K562 (cell line): ENCODE measurements around the gene COMP. TPM values are rescaled to one million over a fixed set of nuclear protein-coding genes. Genes with fewer than 3 reads are reported as not detected.
A peak's percentile ranks its signal among the peaks of the same experiment; 100 is the strongest.

Experiments used
- ATAC-seq: fragments of 200-7000 bp; cut with Tn5 transposase; 3 replicates; pipeline ENCODE4 v1.9.1; 2020; ENCODE audit warnings: moderate library complexity
- BruUV-seq: library from RNA; stranded (reverse); fragments of 400-500 nt; replicated peaks from 2 replicates; lab custom pipeline; 2021; lab: Mats Ljungman, UMichigan
- CTCF ChIA-PET: fragments of 300-600 bp; formaldehyde crosslinking; extraction: SDS; loops from one replicate; lab custom pipeline; 2021; ENCODE audit warnings: low intra/inter-chr PET ratio; lab: Yijun Ruan, JAX
- POLR2A ChIA-PET: fragments of 300-600, 350-650 bp; sonication (Branson Sonifier 250); formaldehyde crosslinking; extraction: SDS; loops from one replicate; lab custom pipeline; 2021; ENCODE audit warnings: antibody characterized with exemption, inconsistent platforms; lab: Yijun Ruan, JAX
- DNase-seq, 4 experiments: peaks; one replicate each; pipeline versions ENCODE4 v3.0.0 to v3.0.0-alpha.2; 2011 to 2018; ENCODE audit warnings: low spot score in 3 of 4, mixed read lengths in 3 of 4; ENCODE audit errors: extremely low read depth in 1 of 4
- FAIRE-seq: peaks from 2 replicates; lab custom pipeline; 2011; peaks lifted over from hg19 to GRCh38; lab: Jason Lieb, UNC
- H2AFZ ChIP-seq: 2 replicates; pipeline ENCODE4 v1.6.0; 2011; ENCODE audit warnings: low read depth, low read length, control low read depth, inconsistent platforms
- H3K27ac ChIP-seq: fragments of 200-600 bp; 3 replicates; pipeline ENCODE4 v1.8.0; 2011; ENCODE audit warnings: low read depth, mild to moderate bottlenecking, control low read depth, inconsistent platforms, low read length, moderate library complexity, mixed read lengths; ENCODE audit errors: extremely low read depth
- H3K27me3 ChIP-seq, 2 experiments: fragments of 300-600 bp in 1 of 2; 2 replicates in 1 of 2; 3 replicates in 1 of 2; pipeline versions ENCODE4 v1.6.0 to v1.8.0; 2011; ENCODE audit warnings: inconsistent platforms in 2 of 2, low read length in 2 of 2, mild to moderate bottlenecking in 1 of 2, mixed read lengths in 1 of 2, moderate library complexity in 1 of 2; ENCODE audit not compliant: control insufficient read depth in 2 of 2, insufficient read depth in 2 of 2
- H3K36me3 ChIP-seq: fragments of 300-600 bp; 3 replicates; pipeline ENCODE4 v1.8.0; 2011; ENCODE audit warnings: mild to moderate bottlenecking, low read length, inconsistent platforms; ENCODE audit not compliant: control insufficient read depth, insufficient read depth
- H3K4me1 ChIP-seq, 2 experiments: fragments of 200-600 bp in 1 of 2; replicated peaks in 1 of 2; 2 replicates in 1 of 2; 3 replicates in 1 of 2; pipeline versions ENCODE4 v1.5.1 to v1.8.0; 2011; ENCODE audit warnings: inconsistent platforms in 2 of 2, low read length in 2 of 2, mild to moderate bottlenecking in 1 of 2, mixed read lengths in 1 of 2, moderate library complexity in 1 of 2; ENCODE audit not compliant: control insufficient read depth in 2 of 2, insufficient read depth in 2 of 2
- H3K4me2 ChIP-seq: 2 replicates; pipeline ENCODE4 v1.6.1; 2011; ENCODE audit warnings: low read length, control low read depth, inconsistent platforms, mixed read lengths; ENCODE audit not compliant: insufficient read depth
- H3K4me3 ChIP-seq: fragments of 200-600 bp; sonication (generic), shearing (Covaris generic); 2 replicates; pipeline ENCODE4 v1.5.1; 2016; ENCODE audit warnings: control low read depth, inconsistent platforms
- H3K79me2 ChIP-seq: fragments of 200-600 bp; 3 replicates; pipeline ENCODE4 v1.8.0; 2011; ENCODE audit warnings: low read length, inconsistent platforms; ENCODE audit not compliant: control insufficient read depth, insufficient read depth
- H3K9ac ChIP-seq, 2 experiments: 2 replicates each; pipeline versions ENCODE4 v1.6.0 to v1.6.1; 2011; ENCODE audit warnings: low read depth in 2 of 2, low read length in 2 of 2, control low read depth in 1 of 2, inconsistent platforms in 1 of 2, mild to moderate bottlenecking in 1 of 2, mixed read lengths in 1 of 2; ENCODE audit not compliant: insufficient read depth in 1 of 2
- H3K9me1 ChIP-seq: one replicate; pipeline ENCODE4 v1.6.0; 2011; ENCODE audit warnings: inconsistent platforms, mild to moderate bottlenecking, low read length, moderate library complexity; ENCODE audit not compliant: control insufficient read depth, insufficient read depth
- H3K9me3 ChIP-seq: replicated peaks from 2 replicates; pipeline ENCODE4 v1.5.1; 2011; ENCODE audit warnings: low read depth, low read length, inconsistent platforms; ENCODE audit not compliant: control insufficient read depth, insufficient read depth
- H4K20me1 ChIP-seq: replicated peaks from 2 replicates; pipeline ENCODE4 v1.6.1; 2011; ENCODE audit warnings: low read length, inconsistent platforms, mixed read lengths; ENCODE audit not compliant: control insufficient read depth, insufficient read depth
- C11orf30 ChIP-seq: fragments of 450-650 bp; IDR thresholded peaks from 2 replicates; pipeline ENCODE4 v1.6.1; 2016; ENCODE audit warnings: low read depth, mild to moderate bottlenecking
- FOSL1 ChIP-seq: fragments of 200-800 bp; sonication (Bioruptor generic); conservative IDR thresholded peaks from 2 replicates; pipeline ENCODE4 v1.6.1; 2016; ENCODE audit warnings: missing genetic modification characterization, missing compliant biosample characterization
- HNRNPLL ChIP-seq: fragments of 200-400 bp; formaldehyde crosslinking; IDR thresholded peaks from 2 replicates; pipeline ENCODE4 v1.6.1; 2017; ENCODE audit warnings: low read length, low read depth, mild to moderate bottlenecking; ENCODE audit not compliant: poor library complexity, severe bottlenecking
- SLC30A9 ChIP-seq: fragments of 250-450 bp; sonication (Bioruptor Pico); IDR thresholded peaks from 2 replicates; pipeline ENCODE4 v1.8.0; 2022; ENCODE audit warnings: mild to moderate bottlenecking, moderate library complexity
- ZFP36 ChIP-seq: fragments of 150-350 bp; IDR thresholded peaks from 2 replicates; pipeline ENCODE4 v1.6.1; 2018; ENCODE audit warnings: low read length, low read depth; ENCODE audit not compliant: partially characterized antibody
- WGBS: fragments of 100-300 bp; shearing (Covaris generic); methylation state at CpG from one replicate; pipeline ENCODE4 v1.1.6; 2016; ENCODE audit warnings: low coverage, mixed read lengths; ENCODE audit not compliant: insufficient coverage; ENCODE audit errors: missing lambda C conversion rate; 5-methylcytosine and 5-hydroxymethylcytosine counted together
- in situ Hi-C: fragments of 300-500 bp; cut with MboI; formaldehyde crosslinking; loops from 4 replicates; pipeline ENCODE4 v1.15.0; 2018; ENCODE audit warnings: inconsistent platforms, mixed read lengths
- intact Hi-C: fragments of 100-400 bp; cut with micrococcal nuclease; formaldehyde crosslinking; loops from 2 replicates; pipeline ENCODE4 v1.14.2; 2022
- polyA plus RNA-seq, 8 experiments: library from polyadenylated mRNA; depleted of rRNA in 4 of 8; stranded (reverse) in 5 of 8; unstranded in 3 of 8; fragments of >200 nt; fragmentation: Nextera tagmentation in 2 of 8; fragmentation: Illumina TruSeq in 1 of 8; extraction: Ambion mirVana in 2 of 8; extraction: Trizol in 1 of 8; gene quantifications; 2 replicates each; pipeline versions ENCODE4 v1.2.1 to v1.2.3, GENCODE V29; 2011 to 2014; ENCODE audit warnings: inconsistent platforms in 1 of 8, missing spikeins in 1 of 8
- total RNA-seq, 7 experiments: library from RNA; depleted of rRNA in 6 of 7; stranded (reverse); fragments of >200 nt in 6 of 7; fragmentation: Illumina TruSeq in 2 of 7; extraction: Trizol in 2 of 7; gene quantifications; 2 replicates each; pipeline versions ENCODE4 v1.2.1 to v1.2.3, GENCODE V29; 2011 to 2021; ENCODE audit warnings: low replicate concordance in 1 of 7

COMP gene
- total and polyA plus RNA-seq, 9 of the 15 experiments (the other 6 are each of a cell fraction or from before 2014, with no cell fraction given), result 0.07 TPM; not detected in 8

- no peak overlapping the region for H2AFZ ChIP-seq
- in situ Hi-C loops, result no loop called here
- no peak for ATAC-seq
- peaks cover 16 to 78% of the 10 kb centered on the region in 2 experiments for H3K4me1 ChIP-seq
- H3K4me3 ChIP-seq, result no peak overlapping the region
- H3K27ac ChIP-seq, result no peak overlapping the region
- no TSS peak for BruUV-seq
- 0 out of 4 replicates have a peak overlapping the region, but pooled peaks of 1 of the 2 experiments have one; percentile 13 for H3K9ac ChIP-seq
- no peak for FAIRE-seq
- H3K9me3 ChIP-seq, result no peaks in the 10 kb centered on the region
- TF ChIP-seq ZFP36 (peak; percentile 94), SLC30A9 (CRISPR knock-in tag) (no peak)
- TF ChIP-seq, all 486 proteins: peak for 1
- ChIA-PET CTCF (no interaction called here), POLR2A (no interaction called here)
- 79% methylated on average over 4 of the region's 5 CpGs for WGBS
- DNase-seq, result no peak
- H3K9me1 ChIP-seq, result peaks cover 3% of the 10 kb centered on the region
- intact Hi-C loops, result no loop called here
- H3K79me2 ChIP-seq, result no peaks in the 10 kb centered on the region
- no peak overlapping the region for H3K4me2 ChIP-seq
- H3K27me3 ChIP-seq, result no peaks in the 10 kb centered on the region
- H3K36me3 ChIP-seq, result no peaks in the 10 kb centered on the region
- peaks cover 50% of the 10 kb centered on the region for H4K20me1 ChIP-seq
Observed at GRCh38 chr19:18745931-18746330, 45.2 kb downstream of the COMP start.

GRCh38 chr19:18745012-18745735 lies 45.9 kb downstream of the COMP start:
- no TSS peak for BruUV-seq
- 73% methylated on average over 19 of the region's 26 CpGs for WGBS
- Histone ChIP-seq H3K27me3 (no peaks in the 10 kb centered on the region), H3K27ac (no peak overlapping the region), H3K36me3 (no peaks in the 10 kb centered on the region), H3K4me3 (no peak overlapping the region), H3K79me2 (no peaks in the 10 kb centered on the region), H4K20me1 (peaks cover 55% of the 10 kb centered on the region), H3K9me1 (peaks cover 3% of the 10 kb centered on the region), H3K4me2 (no peak overlapping the region), H2AFZ (no peak overlapping the region), H3K9ac (0 out of 4 replicates have a peak overlapping the region, but pooled peaks of 1 of the 2 experiments have one; percentile 29), H3K4me1 (peaks cover 21 to 79% of the 10 kb centered on the region in 2 experiments), H3K9me3 (no peaks in the 10 kb centered on the region)
- ATAC-seq (no peak), DNase-seq (no peak), FAIRE-seq (no peak)
- POLR2A ChIA-PET, result no interaction called here
- intact Hi-C loops, result no loop called here
- in situ Hi-C loops, result no loop called here
- TF ChIP-seq HNRNPLL (no peak), FOSL1 (tag) (no peak), C11orf30 (no peak)
- TF ChIP-seq, all 486 proteins: peak for 0
- CTCF ChIA-PET, result no interaction called here
